GM19452 (cell line): ENCODE results near the gene GH1.
"Not testable (repeated sequence)": the region's sequence is repeated elsewhere in the genome, so short reads cannot be mapped to it uniquely, and the experiment has no call there.

ENCODE experiments used
- ATAC-seq: cut with Tn5 transposase; IDR thresholded peaks from one replicate; pipeline ENCODE4 v1.9.1; 2021; ENCODE audit not compliant: unreplicated experiment

The GH1 gene

DNA sequence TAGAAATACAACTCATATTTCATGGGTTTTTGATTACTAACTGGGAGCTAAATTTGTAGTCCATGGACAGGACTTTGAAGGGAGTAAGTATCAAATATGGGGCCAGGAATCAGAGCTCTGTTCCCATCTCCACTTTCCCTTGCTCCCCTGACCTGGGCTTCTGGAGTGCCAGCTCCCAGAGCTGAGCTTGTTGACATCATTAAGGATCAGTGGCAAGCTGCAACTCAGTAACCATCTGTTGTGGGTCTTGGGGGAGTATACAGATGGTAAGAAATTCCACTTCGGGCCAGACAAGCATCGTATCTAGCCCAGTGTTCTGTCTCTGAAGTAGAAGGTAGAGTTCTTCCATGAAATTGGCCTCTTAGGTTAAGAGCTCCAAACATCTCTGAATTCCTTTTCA lies 16.7 kb downstream of the GH1 start:
- not testable (repeated sequence) for ATAC-seq

DNA sequence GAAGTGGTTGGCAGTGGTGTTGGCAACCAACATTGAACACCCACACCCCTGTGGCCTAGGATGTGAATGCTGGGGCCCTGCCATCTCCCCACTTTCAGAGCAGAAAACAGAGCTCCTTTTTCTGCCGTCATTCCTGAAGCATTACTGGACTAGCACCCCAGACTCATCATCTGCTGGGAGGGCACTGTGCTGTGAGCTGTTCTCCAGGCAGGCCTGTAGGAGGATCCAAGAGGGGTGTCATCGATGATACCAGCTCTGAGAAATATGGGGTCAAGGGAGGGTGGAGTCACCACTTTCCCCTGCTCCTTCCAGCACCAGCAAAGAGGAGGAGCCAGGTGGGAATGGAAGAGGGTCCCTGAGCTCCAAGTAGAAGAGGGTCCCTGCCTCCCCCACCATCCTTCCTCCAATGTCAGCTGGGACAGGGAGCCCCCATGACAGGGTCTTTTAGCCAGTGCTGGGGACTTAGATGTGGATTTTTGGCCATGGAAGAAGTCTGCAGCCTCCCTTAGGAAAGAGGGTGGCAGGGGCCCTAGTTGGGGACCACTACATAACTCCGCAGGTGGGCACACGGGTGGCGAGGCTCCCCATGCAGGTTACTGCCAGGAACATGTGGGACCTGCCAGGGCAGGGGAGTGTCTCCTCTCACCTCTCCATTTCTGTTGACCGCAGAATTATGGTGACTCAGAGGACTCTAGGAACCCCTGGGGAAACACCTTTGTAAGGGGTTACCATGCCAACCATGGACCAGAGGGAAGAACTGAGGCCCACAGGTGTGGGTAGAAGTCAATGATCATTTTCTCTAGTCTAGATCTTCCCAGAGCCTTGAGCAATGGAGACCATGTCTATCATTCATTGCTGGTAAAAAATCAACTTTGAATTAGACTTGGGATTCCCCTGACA lies 19.5 kb downstream of the GH1 start:
- ATAC-seq: not testable (repeated sequence)

DNA sequence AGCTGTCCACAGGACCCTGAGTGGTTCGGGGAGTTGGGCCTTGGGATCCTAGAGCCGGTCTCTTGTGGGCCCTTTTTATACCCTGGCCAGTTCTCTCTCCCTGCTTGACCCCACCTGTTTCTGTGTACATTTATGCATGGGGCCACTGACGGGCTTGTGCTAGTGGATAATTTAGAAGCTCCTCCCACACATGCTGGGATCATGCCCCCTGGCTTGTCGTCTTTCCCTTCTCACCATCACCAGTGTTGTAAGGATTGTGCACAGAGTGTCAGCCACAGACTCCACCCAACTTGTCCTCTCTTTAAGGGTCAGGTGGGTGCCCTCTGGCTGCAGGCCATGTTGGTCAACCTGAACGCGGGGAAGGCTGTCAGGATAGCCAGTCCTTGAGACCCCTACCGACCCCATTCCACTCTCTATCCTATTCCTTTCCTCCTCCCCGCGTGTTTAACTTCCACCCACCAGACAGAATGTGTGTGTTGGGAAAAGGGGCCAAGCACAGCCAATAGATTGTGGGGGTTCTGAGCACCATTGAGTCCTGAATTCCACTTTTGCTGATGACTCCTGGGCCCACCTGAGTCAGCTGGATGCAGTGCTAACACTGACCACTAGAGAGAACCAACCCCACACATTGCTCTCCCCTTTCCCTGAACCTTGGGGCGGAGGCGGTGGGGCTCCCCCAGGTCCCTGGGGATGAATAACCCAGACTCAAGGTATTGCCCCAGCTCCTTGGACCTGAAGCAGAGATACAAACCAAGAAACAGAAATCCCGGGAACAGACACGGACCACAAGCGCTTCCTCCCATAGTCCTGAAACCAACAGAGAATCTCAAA lies 21.9 kb downstream of the GH1 start, which contains the start of gene CSH1:
CSH1 (minus strand) TSS at position 51 of the 831 bp plus-strand sequence. CDS start 63 bp downstream, outside the sequence.
- ATAC-seq: not testable (repeated sequence)

DNA sequence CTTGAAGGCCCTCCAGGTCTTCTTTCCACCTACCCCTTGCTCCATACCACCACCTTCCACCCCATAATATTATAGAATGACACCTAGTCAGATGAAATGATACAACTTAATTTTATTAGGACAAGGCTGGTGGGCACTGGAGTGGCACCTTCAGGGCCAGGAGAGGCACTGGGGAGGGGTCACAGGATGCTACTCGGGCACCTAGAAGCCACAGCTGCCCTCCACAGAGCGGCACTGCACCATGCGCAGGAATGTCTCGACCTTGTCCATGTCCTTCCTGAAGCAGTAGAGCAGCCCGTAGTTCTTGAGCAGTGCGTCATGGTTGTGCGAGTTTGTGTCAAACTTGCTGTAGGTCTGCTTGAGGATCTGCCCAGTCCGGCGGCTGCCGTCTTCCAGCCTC lies 23.8 kb downstream of the GH1 start:
- ATAC-seq: not testable (repeated sequence)

DNA sequence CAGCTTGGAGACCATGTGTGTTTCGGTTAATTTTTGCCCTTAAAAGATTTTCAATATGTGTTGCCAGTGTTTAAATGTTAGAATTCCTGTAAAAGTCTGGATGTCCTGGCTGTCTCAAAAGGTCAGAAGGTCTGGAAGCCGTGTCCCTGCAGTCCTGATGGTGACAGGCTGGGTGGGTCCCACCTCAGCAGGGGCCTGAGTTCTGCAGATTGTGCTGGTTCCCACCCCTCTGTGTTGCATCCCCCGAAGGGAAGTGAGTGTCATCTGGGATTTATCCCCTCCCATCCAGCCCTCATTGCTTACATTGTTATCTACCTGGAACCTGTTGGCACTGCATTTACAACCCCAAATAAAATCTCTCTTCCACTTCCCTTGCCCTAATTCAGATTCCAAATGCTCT lies 24.6 kb downstream of the GH1 start:
- not testable (repeated sequence) for ATAC-seq

DNA sequence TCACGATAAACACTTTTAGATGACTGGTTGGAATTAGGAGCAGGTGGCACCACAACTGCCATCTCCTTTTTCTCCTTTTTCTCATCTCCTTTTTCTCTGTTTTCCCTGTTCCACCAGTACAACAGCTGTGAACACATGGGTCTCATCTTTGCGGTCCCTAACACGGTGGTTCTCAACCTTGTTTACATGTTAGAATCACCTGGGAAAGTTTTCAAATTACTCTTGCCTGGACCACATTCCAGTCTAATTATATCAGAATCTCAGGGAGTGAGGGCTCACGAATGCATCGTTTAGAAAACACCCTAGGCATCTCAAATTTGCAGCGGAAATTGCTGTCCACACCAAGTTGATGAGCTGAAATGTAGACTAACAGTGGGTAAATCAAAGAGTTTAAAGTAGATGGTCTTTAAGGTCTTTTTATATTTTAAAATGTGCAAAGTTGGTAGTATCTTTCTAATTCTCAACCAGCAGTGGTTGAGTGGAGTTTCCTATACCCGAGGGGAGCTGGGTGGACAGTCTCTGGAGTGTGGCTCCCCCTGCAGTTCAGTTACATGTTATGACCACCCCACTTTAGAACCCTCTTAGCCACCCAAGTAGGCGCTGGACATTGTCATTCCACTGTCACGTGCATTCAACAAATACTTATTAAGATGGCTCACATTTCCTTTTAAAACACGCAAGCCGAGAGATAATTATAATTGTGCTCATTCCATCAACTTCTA lies 26.2 kb downstream of the GH1 start:
- ATAC-seq: not testable (repeated sequence)

DNA sequence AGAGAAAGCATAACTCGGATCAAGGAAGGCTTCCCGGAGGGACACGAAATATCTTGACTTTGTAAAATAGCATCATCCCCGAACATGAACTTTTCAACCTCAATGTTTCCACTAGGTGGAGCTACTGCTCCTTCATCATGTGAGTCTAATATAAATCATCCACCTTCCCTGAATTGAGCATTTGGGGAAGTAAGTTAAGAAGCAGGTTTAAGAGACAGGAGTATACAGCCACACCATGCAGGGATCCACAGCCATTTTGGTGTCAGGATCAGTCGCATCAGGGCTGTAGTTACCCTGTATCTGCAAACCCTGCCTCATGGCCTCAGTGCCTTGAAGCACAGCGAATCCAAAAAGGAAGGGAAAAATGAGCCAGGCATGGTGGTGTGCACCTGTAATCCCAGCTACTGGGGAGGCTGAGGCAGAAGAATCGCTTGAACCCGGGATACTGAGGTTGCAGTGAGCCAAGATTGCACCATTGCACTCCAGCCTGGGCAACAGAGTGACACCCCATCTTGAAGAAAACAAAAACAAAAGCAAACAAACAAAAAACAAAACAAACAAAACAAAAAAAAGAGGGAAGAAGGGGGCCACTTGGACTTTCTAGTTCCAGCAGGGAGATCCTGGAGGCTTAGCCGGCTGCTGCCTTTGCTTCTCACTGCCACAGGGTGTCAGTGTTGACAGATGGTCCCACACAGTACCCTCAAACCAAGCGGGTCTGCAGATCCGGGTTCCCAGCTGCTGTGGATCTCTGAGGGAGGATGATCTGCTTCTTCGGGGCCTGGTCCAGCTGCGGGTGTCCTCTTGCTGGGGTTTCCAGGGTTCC lies 29.4 kb downstream of the GH1 start:
- not testable (repeated sequence) for ATAC-seq

DNA sequence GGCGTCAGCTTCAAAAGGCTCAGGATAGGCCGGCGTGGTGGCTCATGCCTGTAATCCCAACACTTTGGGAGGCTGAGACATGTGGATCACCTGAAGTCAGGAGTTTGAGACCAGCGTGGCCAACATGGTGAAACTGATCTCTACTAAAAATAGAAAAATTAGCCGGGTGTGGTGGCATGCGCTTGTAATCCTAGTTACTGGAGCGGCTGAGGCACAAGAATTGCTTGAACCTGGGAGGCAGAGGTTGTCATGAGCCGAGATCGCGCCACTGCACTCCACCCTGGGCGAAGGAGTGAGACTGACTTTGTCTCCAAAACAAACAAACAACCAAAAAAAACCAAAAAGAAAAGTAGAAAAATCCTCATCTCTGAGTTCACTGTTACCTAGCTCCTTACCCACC lies 33.5 kb downstream of the GH1 start:
- ATAC-seq: not testable (repeated sequence)

DNA sequence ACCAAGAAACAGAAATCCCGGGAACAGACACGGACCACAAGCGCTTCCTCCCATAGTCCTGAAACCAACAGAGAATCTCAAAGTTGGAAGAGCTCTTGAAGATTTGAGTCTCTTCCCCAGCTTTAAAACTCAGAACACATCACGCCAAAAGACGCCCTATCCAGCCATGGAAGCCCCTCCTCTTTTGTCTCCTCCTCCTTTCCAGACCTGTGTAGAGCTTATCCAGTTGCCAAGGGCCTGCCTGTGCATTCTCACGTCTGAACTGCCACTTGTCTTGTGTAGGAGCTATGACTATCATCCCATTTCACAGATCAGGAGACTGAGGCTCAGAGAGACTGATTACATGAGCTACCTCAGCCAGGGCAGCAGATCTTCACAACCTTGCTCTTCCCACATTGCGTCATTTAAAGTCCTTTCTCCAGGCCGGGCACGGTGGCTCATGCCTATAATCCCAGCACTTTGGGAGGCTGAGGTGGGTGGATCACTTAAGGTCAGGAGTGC lies 36.0 kb downstream of the GH1 start:
- ATAC-seq: not testable (repeated sequence)

DNA sequence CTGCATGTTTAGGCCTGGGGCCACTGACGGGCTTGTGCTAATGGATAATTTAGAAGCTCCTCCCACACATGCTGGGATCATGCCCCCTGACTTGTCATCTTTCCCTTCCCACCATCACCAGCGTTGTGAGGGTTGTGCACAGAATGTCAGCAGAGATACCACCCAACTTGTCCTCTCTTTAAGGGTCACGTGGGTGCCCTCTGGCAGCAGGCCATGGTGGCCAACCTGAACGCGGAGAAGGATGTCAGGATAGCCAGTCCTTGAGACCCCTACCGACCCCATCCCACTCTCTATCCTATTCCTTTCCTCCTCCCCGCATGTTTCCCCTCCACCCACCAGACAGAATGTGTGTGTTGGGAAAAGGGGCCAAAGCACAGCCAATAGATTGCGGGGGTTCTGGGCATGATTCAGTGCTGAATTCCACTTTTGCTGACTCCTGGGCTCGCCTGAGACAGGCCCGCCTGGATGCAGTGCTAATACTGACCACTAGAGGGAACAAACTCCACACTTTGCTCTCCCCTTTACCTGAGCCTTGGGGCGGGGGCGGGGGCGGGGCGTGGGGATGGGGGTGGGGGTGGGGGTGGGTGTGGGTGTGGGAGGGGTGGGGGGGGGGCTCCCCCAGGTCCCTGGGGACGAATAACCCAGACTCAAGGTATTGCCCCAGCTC lies 36.6 kb downstream of the GH1 start, which contains the start of gene GH2:
GH2 (minus strand) TSS at position 10 of the 667 bp plus-strand sequence. CDS start 143 bp downstream, outside the sequence.
- ATAC-seq: no peak

DNA sequence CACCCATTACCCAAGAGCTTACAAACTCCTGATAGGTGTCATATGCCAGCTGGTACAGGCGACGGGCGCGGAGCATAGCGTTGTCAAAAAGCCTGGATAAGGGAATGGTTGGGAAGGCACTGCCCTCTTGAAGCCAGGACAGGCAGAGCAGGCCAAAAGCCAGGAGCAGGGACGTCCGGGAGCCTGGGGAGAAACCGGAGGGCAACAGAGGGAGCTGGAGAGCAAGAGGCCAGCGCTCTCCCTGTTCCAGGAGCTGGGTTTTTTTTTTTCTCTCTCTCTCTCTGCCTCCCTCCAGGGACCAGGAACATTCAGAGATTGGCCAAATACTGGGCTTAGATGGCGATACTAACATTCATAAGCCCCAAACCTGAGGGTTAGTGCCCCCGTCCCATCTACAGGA lies 37.3 kb downstream of the GH1 start:
- ATAC-seq: not testable (repeated sequence)

DNA sequence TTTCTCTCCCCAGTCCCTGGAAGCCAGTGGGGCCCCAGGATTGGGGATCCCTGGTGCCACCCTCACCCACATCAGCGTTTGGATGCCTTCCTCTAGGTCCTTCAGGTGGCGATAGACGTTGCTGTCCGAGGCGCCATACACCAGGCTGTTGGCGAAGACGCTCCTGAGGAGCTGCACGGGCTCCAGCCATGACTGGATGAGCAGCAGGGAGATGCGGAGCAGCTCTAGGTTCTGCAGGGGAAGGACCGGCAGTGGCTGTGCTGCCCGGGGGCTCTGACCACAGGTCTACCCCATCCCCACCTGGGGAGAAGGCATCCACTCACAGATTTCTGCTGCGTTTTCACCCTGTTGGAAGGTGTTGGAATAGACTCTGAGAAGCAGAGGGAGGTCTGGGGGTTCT lies 37.9 kb downstream of the GH1 start:
- no peak for ATAC-seq

DNA sequence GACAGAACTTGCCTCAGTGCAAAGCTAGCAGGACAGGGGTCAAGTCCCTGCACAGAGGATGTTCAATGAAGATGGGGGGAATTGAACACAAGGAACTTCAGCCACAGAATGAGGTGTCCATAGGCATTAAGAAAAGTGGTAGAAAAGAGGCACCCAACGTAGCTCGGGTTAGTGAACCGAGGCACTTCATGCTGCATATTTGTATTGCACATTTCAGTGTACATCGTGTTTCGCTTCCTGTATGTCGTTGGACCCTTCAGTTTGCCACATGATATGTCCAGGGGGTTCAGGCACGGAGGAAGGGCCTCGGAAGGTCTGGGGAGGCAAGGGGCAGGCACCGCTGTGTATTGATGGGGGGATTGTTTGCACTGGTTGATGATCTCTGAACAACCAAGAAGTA lies 40.2 kb downstream of the GH1 start:
- not testable (repeated sequence) for ATAC-seq

DNA sequence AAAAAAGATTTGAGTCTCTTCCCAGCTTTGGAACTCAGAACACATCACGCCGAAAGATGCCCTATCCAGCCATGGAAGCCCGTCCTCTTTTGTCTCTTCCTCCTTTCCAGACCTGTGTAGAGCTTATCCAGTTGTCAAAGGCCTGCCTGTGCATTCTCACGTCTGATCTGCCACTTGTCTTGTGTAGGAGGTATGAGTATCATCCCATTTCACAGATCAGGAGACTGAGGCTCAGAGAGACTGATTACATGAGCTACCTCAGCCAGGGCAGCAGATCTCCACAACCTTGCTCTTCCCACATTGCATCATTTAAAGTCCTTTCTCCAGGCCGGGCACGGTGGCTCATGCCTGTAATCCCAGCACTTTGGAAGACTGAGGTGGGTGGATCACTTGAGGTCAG lies 43.9 kb downstream of the GH1 start:
- ATAC-seq: not testable (repeated sequence)

DNA sequence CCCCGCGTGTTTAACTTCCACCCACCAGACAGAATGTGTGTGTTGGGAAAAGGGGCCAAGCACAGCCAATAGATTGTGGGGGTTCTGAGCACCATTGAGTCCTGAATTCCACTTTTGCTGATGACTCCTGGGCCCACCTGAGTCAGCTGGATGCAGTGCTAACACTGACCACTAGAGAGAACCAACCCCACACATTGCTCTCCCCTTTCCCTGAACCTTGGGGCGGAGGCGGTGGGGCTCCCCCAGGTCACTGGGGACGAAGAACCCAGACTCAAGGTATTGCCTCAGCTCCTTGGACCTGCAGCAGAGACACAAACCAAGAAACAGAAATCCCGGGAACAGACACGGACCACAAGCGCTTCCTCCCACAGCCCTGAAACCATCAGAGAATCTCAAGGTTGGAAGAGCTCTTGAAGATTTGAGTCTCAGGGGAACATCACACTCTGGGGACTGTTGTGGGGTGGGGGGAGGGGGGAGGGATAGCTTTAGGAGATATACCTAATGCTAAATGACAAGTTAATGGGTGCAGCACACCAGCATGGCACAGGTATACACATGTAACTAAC lies 44.5 kb downstream of the GH1 start:
- ATAC-seq: not testable (repeated sequence)

DNA sequence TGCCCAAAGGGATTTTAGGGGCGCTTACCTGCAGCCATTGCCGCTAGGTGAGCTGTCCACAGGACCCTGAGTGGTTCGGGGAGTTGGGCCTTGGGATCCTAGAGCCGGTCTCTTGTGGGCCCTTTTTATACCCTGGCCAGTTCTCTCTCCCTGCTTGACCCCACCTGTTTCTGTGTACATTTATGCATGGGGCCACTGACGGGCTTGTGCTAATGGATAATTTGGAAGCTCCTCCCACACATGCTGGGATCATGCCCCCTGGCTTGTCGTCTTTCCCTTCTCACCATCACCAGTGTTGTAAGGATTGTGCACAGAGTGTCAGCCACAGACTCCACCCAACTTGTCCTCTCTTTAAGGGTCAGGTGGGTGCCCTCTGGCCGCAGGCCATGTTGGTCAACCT lies 45.1 kb downstream of the GH1 start, which contains the start of gene CSH2:
CSH2 (minus strand) TSS at position 101 of the 400 bp plus-strand sequence; CDS start at position 38, 63 bp downstream.
- not testable (repeated sequence) for ATAC-seq

DNA sequence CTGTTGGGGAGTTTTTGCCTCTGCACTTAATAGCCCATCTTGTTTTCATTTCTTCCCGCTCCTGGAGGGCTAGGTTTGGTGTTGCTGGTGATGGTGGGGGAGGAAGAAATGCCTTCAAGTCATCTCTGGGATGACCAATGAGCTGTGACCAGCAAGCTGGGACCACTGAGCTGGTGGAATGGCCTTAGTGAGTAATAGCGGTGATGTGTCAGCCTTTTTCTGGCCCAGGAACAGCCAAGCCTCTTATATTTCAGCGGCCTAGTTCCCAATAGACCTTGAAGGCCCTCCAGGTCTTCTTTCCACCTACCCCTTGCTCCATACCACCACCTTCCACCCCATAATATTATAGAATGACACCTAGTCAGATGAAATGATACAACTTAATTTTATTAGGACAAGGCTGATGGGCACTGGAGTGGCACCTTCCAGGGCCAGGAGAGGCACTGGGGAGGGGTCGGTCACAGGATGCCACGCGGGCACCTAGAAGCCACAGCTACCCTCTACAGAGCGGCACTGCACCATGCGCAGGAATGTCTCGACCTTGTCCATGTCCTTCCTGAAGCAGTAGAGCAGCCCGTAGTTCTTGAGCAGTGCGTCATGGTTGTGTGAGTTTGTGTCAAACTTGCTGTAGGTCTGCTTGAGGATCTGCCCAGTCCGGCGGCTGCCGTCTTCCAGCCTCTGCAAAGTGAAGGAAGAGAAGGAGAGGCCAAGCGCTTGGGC lies 46.8 kb downstream of the GH1 start:
- not testable (repeated sequence) for ATAC-seq

DNA sequence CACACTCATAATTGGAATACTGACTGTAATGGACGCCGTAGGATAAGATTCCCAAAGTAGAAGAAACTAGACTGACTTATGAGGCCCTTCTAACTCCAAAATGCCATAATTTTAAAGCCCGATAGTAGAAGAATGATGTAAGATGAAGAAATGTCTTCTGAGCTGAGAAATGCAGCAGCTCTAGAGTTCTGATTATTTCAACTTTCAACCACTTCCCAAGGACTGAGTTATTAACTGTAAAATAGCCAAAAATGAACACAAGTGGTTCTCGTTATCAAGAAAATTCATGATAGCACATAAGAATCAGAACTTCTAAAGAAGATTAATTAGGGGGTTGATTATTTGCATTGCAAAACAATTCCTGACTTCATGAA lies 48.4 kb downstream of the GH1 start:
- not testable (repeated sequence) for ATAC-seq
